Inflammatory macrophage (primary cell): ENCODE results near the gene RBKS.
"Not testable (repeated sequence)": the region's sequence is repeated elsewhere in the genome, so short reads cannot be mapped to it uniquely, and the experiment has no call there.

Experiments used
- DNase-seq, 2 donors: peaks; one replicate each; pipeline ENCODE4 v3.0.0-alpha.2; 2020 to 2022

RBKS gene

GRCh38 chr2:27756544-27757498 lies 133.4 kb downstream of the RBKS start:
- DNase-seq, result peak; percentile 79 to 90

GRCh38 chr2:27756091-27756490 lies 134.1 kb downstream of the RBKS start:
- DNase-seq, result no peak

- DNase-seq, result no peak
Observed at GRCh38 chr2:27754831-27755230, 135.4 kb downstream of the RBKS start.

- peak; percentile 85 to 87 for DNase-seq
Observed at GRCh38 chr2:27754138-27754588, 136.0 kb downstream of the RBKS start.

- DNase-seq, result no peak
Observed at GRCh38 chr2:27752551-27753237, 137.5 kb downstream of the RBKS start.

GRCh38 chr2:27751377-27751776 lies 138.8 kb downstream of the RBKS start:
- DNase-seq, result no peak

- DNase-seq, result not testable (repeated sequence)
Observed at GRCh38 chr2:27748803-27749554, 141.2 kb downstream of the RBKS start.

- no peak for DNase-seq
Observed at GRCh38 chr2:27747827-27748352, 142.3 kb downstream of the RBKS start.

- no peak for DNase-seq
Observed at GRCh38 chr2:27746325-27746724, 143.9 kb downstream of the RBKS start.

GRCh38 chr2:27745494-27745893 lies 144.7 kb downstream of the RBKS start:
- not testable (repeated sequence) for DNase-seq

- no peak for DNase-seq
Observed at GRCh38 chr2:27742571-27742970, 147.6 kb downstream of the RBKS start.

GRCh38 chr2:27741673-27742072 lies 148.5 kb downstream of the RBKS start:
- DNase-seq, result no peak

GRCh38 chr2:27739058-27739373 lies 151.2 kb downstream of the RBKS start:
- DNase-seq, result no peak

- DNase-seq, result no peak
Observed at GRCh38 chr2:27738349-27739057, 151.7 kb downstream of the RBKS start.

GRCh38 chr2:27737676-27738348 lies 152.4 kb downstream of the RBKS start:
- DNase-seq, result peak; percentile 48 to 66

GRCh38 chr2:27736890-27737204 lies 153.3 kb downstream of the RBKS start:
- no peak for DNase-seq

- DNase-seq, result no peak
Observed at GRCh38 chr2:27736031-27736889, 153.9 kb downstream of the RBKS start.

- peak; percentile 61 to 80 for DNase-seq
Observed at GRCh38 chr2:27735263-27735904, 154.8 kb downstream of the RBKS start.

- DNase-seq, result no peak
Observed at GRCh38 chr2:27734305-27734704, 155.9 kb downstream of the RBKS start.
